Measurements from ENCODE around the gene TCF15. TPM values are rescaled to one million over a fixed set of nuclear protein-coding genes. Genes with fewer than 3 reads are reported as not detected.

Gene TCF15
- total RNA-seq, 2 donors from 2014 or later, result 0.41 TPM; not detected in 1

DNA sequence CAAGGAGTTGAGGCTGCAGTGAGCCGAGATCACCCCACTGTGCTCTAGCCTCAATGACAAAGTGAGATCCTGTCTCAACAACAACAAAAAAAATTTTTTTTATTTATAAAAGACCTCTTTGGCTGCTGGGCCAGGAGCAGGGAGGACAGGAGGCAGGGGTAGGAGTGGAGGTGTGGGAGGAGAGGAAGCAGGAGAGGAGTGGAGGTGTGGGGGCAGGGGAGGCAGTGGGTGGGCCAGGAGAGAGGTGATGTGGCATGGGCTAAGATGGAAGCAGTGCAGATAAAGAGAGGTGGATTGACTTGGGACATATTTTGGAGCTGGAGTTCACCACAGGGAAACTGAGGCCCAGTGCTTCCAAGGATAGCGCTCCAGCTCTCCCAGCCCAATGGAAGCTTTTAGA, 53.1 kb downstream of the TCF15 start:
- no peaks in the 10 kb centered on the region for H3K36me3 Mint-ChIP-seq
- no peaks in the 10 kb centered on the region for H3K9me3 Mint-ChIP-seq
- no peak overlapping the region for H3K27ac Mint-ChIP-seq
- no peak for ATAC-seq
- no peak for DNase-seq (ENCODE audit: low spot score in 2 of 2)

DNA sequence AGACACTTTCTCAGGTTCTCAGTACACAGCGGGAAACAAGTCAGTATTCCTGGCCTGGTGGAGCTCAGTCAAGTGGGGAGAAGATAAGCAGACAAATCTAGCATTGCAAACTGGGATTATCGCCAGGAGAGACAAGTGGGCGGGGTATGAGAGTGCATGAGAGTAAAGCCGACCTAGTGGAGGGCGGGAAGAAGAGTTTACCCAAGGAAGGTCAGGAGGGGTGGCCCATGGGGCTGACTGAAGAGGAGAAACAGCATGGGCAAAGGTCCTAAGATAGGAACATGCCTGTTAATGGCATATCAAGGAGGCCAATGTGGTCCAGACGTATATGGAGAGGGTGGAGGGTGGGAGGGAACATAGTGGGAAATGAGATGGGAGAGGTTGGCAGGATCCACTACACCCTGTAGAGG, 54.1 kb downstream of the TCF15 start:
- H3K27ac Mint-ChIP-seq, result no peak overlapping the region
- no peaks in the 10 kb centered on the region for H3K36me3 Mint-ChIP-seq
- no peaks in the 10 kb centered on the region for H3K9me3 Mint-ChIP-seq
- DNase-seq (ENCODE audit: low spot score in 2 of 2) (no peak), ATAC-seq (no peak)

Other genes starting within 250 kb of the TCF15 start
- gene TRIB3, start 229.5 kb downstream of the TCF15 start, total RNA-seq, result 10 to 100 TPM; 31.3 to 39.4 TPM
- gene RBCK1, start 202.0 kb downstream of the TCF15 start, total RNA-seq, result 100 to 1,000 TPM; 113 to 150 TPM
- gene TBC1D20, start 147.8 kb downstream of the TCF15 start, total RNA-seq, result 10 to 100 TPM; 20.2 to 23.9 TPM
- 100 to 1,000 TPM; 154 to 202 TPM for gene CSNK2A1, start 66.5 kb downstream of the TCF15 start, total RNA-seq
- gene SRXN1, start 42.9 kb upstream of the TCF15 start, total RNA-seq, result 10 to 100 TPM in 1 of 2 donors, 1 to 10 TPM in 1; 8.7 to 12.7 TPM
- gene SCRT2, start 65.5 kb upstream of the TCF15 start, total RNA-seq, result not detected
- not detected for gene SLC52A3, start 158.2 kb upstream of the TCF15 start, total RNA-seq
- 10 to 100 TPM; 12.0 to 25.7 TPM for gene FAM110A, start 223.4 kb upstream of the TCF15 start, total RNA-seq